Osteocyte (in vitro differentiated cells): ENCODE measurements around the gene AURKAIP1. TPM values are rescaled to one million over a fixed set of nuclear protein-coding genes. Genes with fewer than 3 reads are reported as not detected.
A peak's percentile ranks its signal among the peaks of the same experiment; 100 is the strongest.
"Not testable (repeated sequence)": the region's sequence is repeated elsewhere in the genome, so short reads cannot be mapped to it uniquely, and the experiment has no call there.

Experiments used
- DNase-seq: peaks from one replicate; pipeline ENCODE4 v3.0.0; 2021; ENCODE audit warnings: mixed read lengths; ENCODE audit not compliant: unreplicated experiment; ENCODE audit errors: extremely low spot score
- H3K27ac Mint-ChIP-seq: one replicate; pipeline ENCODE4 v1.8.0; 2021; ENCODE audit warnings: mild to moderate bottlenecking, mixed read lengths; ENCODE audit not compliant: unreplicated experiment
- H3K27me3 Mint-ChIP-seq: one replicate; pipeline ENCODE4 v1.8.0; 2021; ENCODE audit warnings: mixed read lengths; ENCODE audit not compliant: unreplicated experiment
- H3K36me3 Mint-ChIP-seq: one replicate; pipeline ENCODE4 v1.8.0; 2021; ENCODE audit warnings: mixed read lengths; ENCODE audit not compliant: unreplicated experiment
- H3K4me1 Mint-ChIP-seq: one replicate; pipeline ENCODE4 v1.8.0; 2021; ENCODE audit warnings: mixed read lengths; ENCODE audit not compliant: unreplicated experiment
- H3K4me3 Mint-ChIP-seq: one replicate; pipeline ENCODE4 v1.8.0; 2021; ENCODE audit warnings: mild to moderate bottlenecking, moderate library complexity, mixed read lengths; ENCODE audit not compliant: unreplicated experiment
- H3K9me3 Mint-ChIP-seq: one replicate; pipeline ENCODE4 v1.8.0; 2021; ENCODE audit warnings: mixed read lengths; ENCODE audit not compliant: unreplicated experiment
- CTCF ChIP-seq: fragments of 200-600 bp; sonication (generic); IDR thresholded peaks from 2 replicates; pipeline ENCODE4 v1.5.0; 2021; ENCODE audit warnings: antibody characterized with exemption, mild to moderate bottlenecking, moderate library complexity
- total RNA-seq: library from RNA; stranded (reverse); gene quantifications from 2 replicates; pipeline ENCODE4 v1.2.1, GENCODE V29; 2021

AURKAIP1 gene
- total RNA-seq, 1 donor from 2014 or later, result 116 TPM

GRCh38 chr1:1373051-1373814 lies 1.8 kb downstream of the AURKAIP1 start:
- no peak for TF ChIP-seq CTCF
- H3K4me1 Mint-ChIP-seq, result peaks cover 23% of the 10 kb centered on the region
- H3K27ac Mint-ChIP-seq, result peak overlapping the region; percentile 31
- H3K36me3 Mint-ChIP-seq, result peaks cover 3% of the 10 kb centered on the region
- H3K4me3 Mint-ChIP-seq, result peak overlapping the region; percentile 84
- no peak for DNase-seq
- H3K9me3 Mint-ChIP-seq, result no peaks in the 10 kb centered on the region
- H3K27me3 Mint-ChIP-seq, result no peaks in the 10 kb centered on the region

GRCh38 chr1:1371746-1372711 lies 3.0 kb downstream of the AURKAIP1 start:
- no peak overlapping the region for H3K27ac Mint-ChIP-seq
- peak overlapping the region; percentile 48 for H3K4me3 Mint-ChIP-seq
- no peaks in the 10 kb centered on the region for H3K27me3 Mint-ChIP-seq
- DNase-seq, result peak; percentile 94
- H3K4me1 Mint-ChIP-seq, result peaks cover 23% of the 10 kb centered on the region
- no peaks in the 10 kb centered on the region for H3K9me3 Mint-ChIP-seq
- H3K36me3 Mint-ChIP-seq, result peaks cover 3% of the 10 kb centered on the region
- peak; percentile 95 for TF ChIP-seq CTCF

GRCh38 chr1:1371364-1371745 lies 3.7 kb downstream of the AURKAIP1 start:
- TF ChIP-seq CTCF, result no peak
- Mint-ChIP-seq H3K36me3 (peaks cover 3% of the 10 kb centered on the region), H3K4me1 (peaks cover 23% of the 10 kb centered on the region), H3K9me3 (no peaks in the 10 kb centered on the region), H3K27me3 (no peaks in the 10 kb centered on the region), H3K27ac (no peak overlapping the region), H3K4me3 (no peak overlapping the region)
- no peak for DNase-seq

GRCh38 chr1:1370771-1371300 lies 4.2 kb downstream of the AURKAIP1 start:
- H3K4me1 Mint-ChIP-seq, result peaks cover 23% of the 10 kb centered on the region

GRCh38 chr1:1370094-1370493 lies 4.9 kb downstream of the AURKAIP1 start:
- H3K27me3 Mint-ChIP-seq, DNase-seq, H3K4me3 Mint-ChIP-seq, H3K36me3 Mint-ChIP-seq, H3K27ac Mint-ChIP-seq, H3K9me3 Mint-ChIP-seq: not testable (repeated sequence)
- H3K4me1 Mint-ChIP-seq, result peaks cover 23% of the 10 kb centered on the region

More at GRCh38 chr1:1370771-1371300, 4.2 kb downstream of the AURKAIP1 start:
- H3K27me3 Mint-ChIP-seq, result no peaks in the 10 kb centered on the region
- H3K27ac Mint-ChIP-seq, result no peak overlapping the region
- no peak for TF ChIP-seq CTCF
- H3K9me3 Mint-ChIP-seq, result no peaks in the 10 kb centered on the region
- H3K36me3 Mint-ChIP-seq, result peaks cover 3% of the 10 kb centered on the region
- DNase-seq, result no peak
- H3K4me3 Mint-ChIP-seq, result no peak overlapping the region
